Trophoblast cell (in vitro differentiated cells and primary cell): ENCODE results near the gene PTPRCAP.
A peak's percentile ranks its signal among the peaks of the same experiment; 100 is the strongest.
"Not testable (repeated sequence)": the region's sequence is repeated elsewhere in the genome, so short reads cannot be mapped to it uniquely, and the experiment has no call there.

Source experiments
- DNase-seq, 2 donors: peaks; one replicate each; pipeline ENCODE4 v3.0.0-alpha.2; 2016
- H2AFZ ChIP-seq: 2 replicates; pipeline ENCODE4 v1.6.1; 2013; ENCODE audit warnings: low read length, moderate library complexity, mild to moderate bottlenecking; ENCODE audit not compliant: insufficient read depth, poor library complexity
- H2AK5ac ChIP-seq: 2 replicates; pipeline ENCODE4 v1.6.1; 2013; ENCODE audit warnings: mild to moderate bottlenecking, low read length
- H2BK120ac ChIP-seq: 2 replicates; pipeline ENCODE4 v1.6.1; 2013; ENCODE audit warnings: low read length, mild to moderate bottlenecking, moderate library complexity; ENCODE audit not compliant: insufficient read depth, poor library complexity
- H2BK12ac ChIP-seq: 2 replicates; pipeline ENCODE4 v1.6.1; 2013; ENCODE audit warnings: mild to moderate bottlenecking, low read length, moderate library complexity
- H2BK5ac ChIP-seq: 2 replicates; pipeline ENCODE4 v1.6.1; 2013; ENCODE audit warnings: low read length, low read depth, moderate library complexity, mild to moderate bottlenecking; ENCODE audit not compliant: poor library complexity
- H3K14ac ChIP-seq: 2 replicates; pipeline ENCODE4 v1.6.1; 2013; ENCODE audit warnings: mild to moderate bottlenecking, low read length
- H3K18ac ChIP-seq: 2 replicates; pipeline ENCODE4 v1.6.1; 2013; ENCODE audit warnings: mild to moderate bottlenecking, low read length
- H3K23ac ChIP-seq: 2 replicates; pipeline ENCODE4 v1.6.1; 2013; ENCODE audit warnings: low read length
- H3K27ac ChIP-seq: 2 replicates; pipeline ENCODE4 v1.5.1; 2013; ENCODE audit warnings: low read depth, mild to moderate bottlenecking, inconsistent platforms, low read length, moderate library complexity
- H3K27me3 ChIP-seq: 2 replicates; pipeline ENCODE4 v1.6.1; 2013; ENCODE audit warnings: inconsistent platforms, mild to moderate bottlenecking, low read length, moderate library complexity; ENCODE audit not compliant: insufficient read depth
- H3K36me3 ChIP-seq, 2 experiments: 1 replicate in 1 of 2; 2 replicates in 1 of 2; pipeline ENCODE4 v1.6.1; 2013; ENCODE audit warnings: low read length in 2 of 2, mild to moderate bottlenecking in 2 of 2, moderate library complexity in 1 of 2; ENCODE audit not compliant: insufficient read depth in 2 of 2, control insufficient read depth in 1 of 2
- H3K4ac ChIP-seq: 2 replicates; pipeline ENCODE4 v1.6.1; 2013; ENCODE audit warnings: low read depth, mild to moderate bottlenecking, low read length, moderate library complexity
- H3K4me1 ChIP-seq, 2 experiments: 1 replicate in 1 of 2; 2 replicates in 1 of 2; pipeline ENCODE4 v1.6.1; 2013; ENCODE audit warnings: low read length in 2 of 2, mild to moderate bottlenecking in 2 of 2, moderate library complexity in 1 of 2; ENCODE audit not compliant: insufficient read depth in 2 of 2, control insufficient read depth in 1 of 2
- H3K4me2 ChIP-seq: 2 replicates; pipeline ENCODE4 v1.6.1; 2013; ENCODE audit warnings: inconsistent platforms, mild to moderate bottlenecking, low read length, moderate library complexity
- H3K4me3 ChIP-seq: 2 replicates; pipeline ENCODE4 v1.5.1; 2013; ENCODE audit warnings: mild to moderate bottlenecking, low read depth, low read length, inconsistent platforms
- H3K79me1 ChIP-seq: one replicate; pipeline ENCODE4 v1.6.1; 2013; ENCODE audit warnings: low read length
- H3K79me2 ChIP-seq: 2 replicates; pipeline ENCODE4 v1.6.1; 2013; ENCODE audit warnings: low read length, mild to moderate bottlenecking; ENCODE audit not compliant: control insufficient read depth, insufficient read depth, poor library complexity
- H3K9ac ChIP-seq: 2 replicates; pipeline ENCODE4 v1.6.1; 2013; ENCODE audit warnings: mild to moderate bottlenecking, low read length
- H3K9me3 ChIP-seq: 2 replicates; pipeline ENCODE4 v1.6.1; 2013; ENCODE audit warnings: low read depth, mild to moderate bottlenecking, control low read depth, inconsistent platforms, low read length; ENCODE audit not compliant: insufficient read depth
- H4K12ac ChIP-seq: 2 replicates; pipeline ENCODE4 v1.6.1; 2013; ENCODE audit warnings: low read depth, mild to moderate bottlenecking, low read length, moderate library complexity
- H4K8ac ChIP-seq: 2 replicates; pipeline ENCODE4 v1.6.1; 2013; ENCODE audit warnings: low read depth, mild to moderate bottlenecking, low read length, moderate library complexity
- H4K91ac ChIP-seq: one replicate; pipeline ENCODE4 v1.6.1; 2013; ENCODE audit warnings: low read depth, mild to moderate bottlenecking, low read length, moderate library complexity
- WGBS: extraction: QIAGEN DNeasy Blood & Tissue Kit; methylation state at CpG from one replicate; pipeline ENCODE4 v1.1.7; 2013; ENCODE audit warnings: missing lambda C conversion rate; ENCODE audit not compliant: insufficient read length, insufficient coverage; ENCODE audit errors: extremely low coverage; 5-methylcytosine and 5-hydroxymethylcytosine counted together

The PTPRCAP gene

GRCh38 chr11:67404515-67405195 is 32.8 kb downstream of the PTPRCAP start:
- Histone ChIP-seq H3K79me1 (peaks cover 10% of the 10 kb centered on the region), H2BK5ac (no peak overlapping the region), H3K18ac (no peak overlapping the region), H3K79me2 (peaks cover 13% of the 10 kb centered on the region), H3K14ac (no peak overlapping the region), H2AFZ (no peak overlapping the region), H3K4me1 (peaks cover 12 to 18% of the 10 kb centered on the region in 2 experiments), H2BK12ac (no peak overlapping the region), H4K8ac (no peak overlapping the region), H2BK120ac (no peak overlapping the region), H3K36me3 (peaks cover 7% of the 10 kb centered on the region in 2 experiments), H3K9ac (no peak overlapping the region), H3K27ac (no peak overlapping the region), H3K23ac (no peak overlapping the region), H4K12ac (no peak overlapping the region), H3K4ac (no peak overlapping the region), H3K27me3 (no peaks in the 10 kb centered on the region), H3K4me2 (no peak overlapping the region), H4K91ac (no peak overlapping the region), H2AK5ac (no peak overlapping the region), H3K9me3 (no peaks in the 10 kb centered on the region), H3K4me3 (no peak overlapping the region)
- no peak for DNase-seq
- no CpG with 5 or more reads among the region's 13 CpGs for WGBS

- not testable (repeated sequence) for H3K23ac ChIP-seq, H2BK12ac ChIP-seq, H3K9ac ChIP-seq, H3K14ac ChIP-seq, H3K27me3 ChIP-seq, H4K91ac ChIP-seq, H3K4me2 ChIP-seq, DNase-seq, H2BK5ac ChIP-seq, H4K12ac ChIP-seq, H3K18ac ChIP-seq, H3K27ac ChIP-seq, H2AFZ ChIP-seq, H2AK5ac ChIP-seq, H3K4me3 ChIP-seq, H3K4ac ChIP-seq, H2BK120ac ChIP-seq, H3K9me3 ChIP-seq, H4K8ac ChIP-seq
- H3K36me3 ChIP-seq: peaks cover 22% of the 10 kb centered on the region in 2 experiments
- no CpG with 5 or more reads among the region's 9 CpGs for WGBS
- peaks cover 10% of the 10 kb centered on the region for H3K79me1 ChIP-seq
- H3K4me1 ChIP-seq: peaks cover 12 to 18% of the 10 kb centered on the region in 2 experiments
- peaks cover 13% of the 10 kb centered on the region for H3K79me2 ChIP-seq
Measured at GRCh38 chr11:67403085-67403484, 34.4 kb downstream of the PTPRCAP start.

GRCh38 chr11:67402192-67402839 is 35.2 kb downstream of the PTPRCAP start:
- not testable (repeated sequence) for H3K23ac ChIP-seq, DNase-seq, H3K9me3 ChIP-seq, H3K4me3 ChIP-seq, H3K27me3 ChIP-seq, H3K9ac ChIP-seq
- Histone ChIP-seq H2BK12ac (peak overlapping the region; percentile 42), H3K79me2 (peaks cover 13% of the 10 kb centered on the region), H3K14ac (peak overlapping the region; percentile 88), H2BK120ac (peak overlapping the region; percentile 84), H3K36me3 (peaks cover 30% of the 10 kb centered on the region in 2 experiments), H3K18ac (peak overlapping the region; percentile 90), H2BK5ac (peak overlapping the region; percentile 50), H3K4me1 (peaks cover 12 to 18% of the 10 kb centered on the region in 2 experiments), H3K27ac (peak overlapping the region; percentile 61), H3K4me2 (peak overlapping the region; percentile 53), H2AK5ac (peak overlapping the region; percentile 84), H3K79me1 (peaks cover 10% of the 10 kb centered on the region), H2AFZ (peak overlapping the region; percentile 90), H4K12ac (peak overlapping the region; percentile 91), H4K91ac (peak overlapping the region; percentile 97), H4K8ac (peak overlapping the region; percentile 99), H3K4ac (peak overlapping the region; percentile 58)
- no CpG with 5 or more reads among the region's 19 CpGs for WGBS

- H2AFZ ChIP-seq: peak within 1 kb of the TSS; percentile 99
- H3K4me1 ChIP-seq: peaks cover 12 to 18% of the 10 kb centered on the region in 2 experiments
- peaks cover 13% of the 10 kb centered on the region for H3K79me2 ChIP-seq
- H3K79me1 ChIP-seq: peaks cover 10% of the 10 kb centered on the region
- H3K9ac ChIP-seq: peak within 1 kb of the TSS; percentile 98
- H3K4ac ChIP-seq: peak within 1 kb of the TSS; percentile 99
- H3K23ac ChIP-seq: no peak within 1 kb of the TSS
- peak within 1 kb of the TSS; percentile 79 for H3K4me2 ChIP-seq
- peaks cover 32 to 37% of the 10 kb centered on the region in 2 experiments for H3K36me3 ChIP-seq
- WGBS: no CpG with 5 or more reads among the region's 73 CpGs
- peak; percentile 71 to 85 for DNase-seq
- H3K27me3 ChIP-seq: no peaks in the 10 kb centered on the region
- H3K18ac ChIP-seq: peak within 1 kb of the TSS; percentile 92
- peak within 1 kb of the TSS; percentile 96 for H3K27ac ChIP-seq
- peak within 1 kb of the TSS; percentile 86 for H2AK5ac ChIP-seq
- peak within 1 kb of the TSS; percentile 85 for H2BK120ac ChIP-seq
- peak within 1 kb of the TSS; percentile 42 for H2BK12ac ChIP-seq
- peak within 1 kb of the TSS; percentile 91 for H4K12ac ChIP-seq
- H3K9me3 ChIP-seq: no peaks in the 10 kb centered on the region
- H4K91ac ChIP-seq: peak within 1 kb of the TSS; percentile 97
- peak within 1 kb of the TSS; percentile 93 for H3K14ac ChIP-seq
- H4K8ac ChIP-seq: peak within 1 kb of the TSS; percentile 99
- peak within 1 kb of the TSS; percentile 97 for H2BK5ac ChIP-seq
- H3K4me3 ChIP-seq: peak within 1 kb of the TSS; percentile 91
Measured at GRCh38 chr11:67401495-67402191, 35.8 kb downstream of the PTPRCAP start, which contains the start of gene PPP1CA. TSS of gene PPP1CA (minus strand) at chr11:67401858. CDS start at chr11:67401782, 76 bp downstream.
